PC-9 (cell line): ENCODE results near the gene COL20A1.

Source experiments
- EZH2 ChIP-seq: fragments of 200-600 bp; sonication (generic); IDR thresholded peaks from 2 replicates; pipeline ENCODE4 v1.8.0; 2017; ENCODE audit warnings: antibody characterized with exemption, low read depth
- TF ChIP-seq, protein P1 (sequence below): fragments of 200-600 bp; sonication (generic); conservative IDR thresholded peaks from 2 replicates; pipeline ENCODE4 v1.6.1; 2017; ENCODE audit warnings: mixed run types, antibody characterized with exemption, mild to moderate bottlenecking, moderate library complexity

DNA sequence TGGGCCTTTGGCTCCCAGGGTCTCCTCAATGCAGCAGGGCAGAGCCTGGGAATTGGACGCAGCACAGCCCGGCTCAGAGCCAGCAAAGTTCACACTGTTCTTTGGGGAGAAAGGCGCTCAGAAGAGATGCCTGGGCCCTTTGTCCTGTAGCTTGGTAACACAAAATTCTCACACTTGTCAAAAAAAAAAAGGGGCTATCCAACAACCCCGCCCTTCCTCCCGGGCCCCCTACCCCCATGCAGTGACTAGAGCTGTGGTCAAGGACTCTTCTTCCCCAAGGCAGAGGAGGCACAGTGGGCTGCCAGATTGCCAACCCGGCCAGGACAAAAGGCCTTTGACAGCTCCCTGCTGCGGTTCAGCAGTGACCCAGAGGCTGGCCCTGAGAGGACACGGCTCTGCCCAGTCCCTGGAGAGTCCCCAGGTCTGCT is 40.7 kb upstream of the COL20A1 start:
- TF ChIP-seq, protein P1, sequence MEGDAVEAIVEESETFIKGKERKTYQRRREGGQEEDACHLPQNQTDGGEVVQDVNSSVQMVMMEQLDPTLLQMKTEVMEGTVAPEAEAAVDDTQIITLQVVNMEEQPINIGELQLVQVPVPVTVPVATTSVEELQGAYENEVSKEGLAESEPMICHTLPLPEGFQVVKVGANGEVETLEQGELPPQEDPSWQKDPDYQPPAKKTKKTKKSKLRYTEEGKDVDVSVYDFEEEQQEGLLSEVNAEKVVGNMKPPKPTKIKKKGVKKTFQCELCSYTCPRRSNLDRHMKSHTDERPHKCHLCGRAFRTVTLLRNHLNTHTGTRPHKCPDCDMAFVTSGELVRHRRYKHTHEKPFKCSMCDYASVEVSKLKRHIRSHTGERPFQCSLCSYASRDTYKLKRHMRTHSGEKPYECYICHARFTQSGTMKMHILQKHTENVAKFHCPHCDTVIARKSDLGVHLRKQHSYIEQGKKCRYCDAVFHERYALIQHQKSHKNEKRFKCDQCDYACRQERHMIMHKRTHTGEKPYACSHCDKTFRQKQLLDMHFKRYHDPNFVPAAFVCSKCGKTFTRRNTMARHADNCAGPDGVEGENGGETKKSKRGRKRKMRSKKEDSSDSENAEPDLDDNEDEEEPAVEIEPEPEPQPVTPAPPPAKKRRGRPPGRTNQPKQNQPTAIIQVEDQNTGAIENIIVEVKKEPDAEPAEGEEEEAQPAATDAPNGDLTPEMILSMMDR = no peak
- TF ChIP-seq EZH2 = no peak
